Gastrocnemius medialis (tissue), 4 donors: Measurements from ENCODE around the gene PLXND1.

Source experiments
- POLR2A ChIP-seq, 2 donors: fragments of 450-650 bp; IDR thresholded peaks; one replicate each; pipeline ENCODE4 v1.6.1; 2017; ENCODE audit warnings: antibody characterized with exemption in 2 of 2, mild to moderate bottlenecking in 2 of 2, moderate library complexity in 2 of 2
- TF ChIP-seq, protein P1 (sequence below), 5 experiments: fragments of 450-650 bp in 3 of 5; fragments of 200-600 bp in 2 of 5; sonication (generic) in 2 of 5; IDR thresholded peaks in 4 of 5; conservative IDR thresholded peaks in 1 of 5; 1 replicate in 4 of 5; 2 replicates in 1 of 5; pipeline ENCODE4 v1.5.1; 2016 to 2019; ENCODE audit warnings: antibody characterized with exemption in 5 of 5, mild to moderate bottlenecking in 3 of 5, moderate library complexity in 3 of 5

- TF ChIP-seq, protein P1, sequence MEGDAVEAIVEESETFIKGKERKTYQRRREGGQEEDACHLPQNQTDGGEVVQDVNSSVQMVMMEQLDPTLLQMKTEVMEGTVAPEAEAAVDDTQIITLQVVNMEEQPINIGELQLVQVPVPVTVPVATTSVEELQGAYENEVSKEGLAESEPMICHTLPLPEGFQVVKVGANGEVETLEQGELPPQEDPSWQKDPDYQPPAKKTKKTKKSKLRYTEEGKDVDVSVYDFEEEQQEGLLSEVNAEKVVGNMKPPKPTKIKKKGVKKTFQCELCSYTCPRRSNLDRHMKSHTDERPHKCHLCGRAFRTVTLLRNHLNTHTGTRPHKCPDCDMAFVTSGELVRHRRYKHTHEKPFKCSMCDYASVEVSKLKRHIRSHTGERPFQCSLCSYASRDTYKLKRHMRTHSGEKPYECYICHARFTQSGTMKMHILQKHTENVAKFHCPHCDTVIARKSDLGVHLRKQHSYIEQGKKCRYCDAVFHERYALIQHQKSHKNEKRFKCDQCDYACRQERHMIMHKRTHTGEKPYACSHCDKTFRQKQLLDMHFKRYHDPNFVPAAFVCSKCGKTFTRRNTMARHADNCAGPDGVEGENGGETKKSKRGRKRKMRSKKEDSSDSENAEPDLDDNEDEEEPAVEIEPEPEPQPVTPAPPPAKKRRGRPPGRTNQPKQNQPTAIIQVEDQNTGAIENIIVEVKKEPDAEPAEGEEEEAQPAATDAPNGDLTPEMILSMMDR (IDR thresholded peaks at IDR 0.05 in 4 of 5, conservative IDR thresholded peaks at IDR 0.05 in 1 of 5), result no peak
- TF ChIP-seq POLR2A (IDR thresholded peaks at IDR 0.05), result no peak
Measured at GRCh38 chr3:129633751-129634481, 27.4 kb upstream of the PLXND1 start.
